Glomerular visceral epithelial cell (primary cell): ENCODE results near the gene TINAGL1.
A peak's percentile ranks its signal among the peaks of the same experiment; 100 is the strongest.

Source experiments
- DNase-seq: peaks from one replicate; pipeline ENCODE4 v3.0.0-alpha.2; 2016; ENCODE audit errors: extremely low spot score

The TINAGL1 gene

GRCh38 chr1:31568895-31569595 is 7.3 kb upstream of the TINAGL1 start:
- DNase-seq = no peak

- DNase-seq = no peak
Observed at GRCh38 chr1:31569596-31570173, 6.6 kb upstream of the TINAGL1 start.

GRCh38 chr1:31570228-31570627 is 6.1 kb upstream of the TINAGL1 start:
- DNase-seq = no peak

GRCh38 chr1:31570906-31571305 is 5.4 kb upstream of the TINAGL1 start:
- DNase-seq = no peak

DNA sequence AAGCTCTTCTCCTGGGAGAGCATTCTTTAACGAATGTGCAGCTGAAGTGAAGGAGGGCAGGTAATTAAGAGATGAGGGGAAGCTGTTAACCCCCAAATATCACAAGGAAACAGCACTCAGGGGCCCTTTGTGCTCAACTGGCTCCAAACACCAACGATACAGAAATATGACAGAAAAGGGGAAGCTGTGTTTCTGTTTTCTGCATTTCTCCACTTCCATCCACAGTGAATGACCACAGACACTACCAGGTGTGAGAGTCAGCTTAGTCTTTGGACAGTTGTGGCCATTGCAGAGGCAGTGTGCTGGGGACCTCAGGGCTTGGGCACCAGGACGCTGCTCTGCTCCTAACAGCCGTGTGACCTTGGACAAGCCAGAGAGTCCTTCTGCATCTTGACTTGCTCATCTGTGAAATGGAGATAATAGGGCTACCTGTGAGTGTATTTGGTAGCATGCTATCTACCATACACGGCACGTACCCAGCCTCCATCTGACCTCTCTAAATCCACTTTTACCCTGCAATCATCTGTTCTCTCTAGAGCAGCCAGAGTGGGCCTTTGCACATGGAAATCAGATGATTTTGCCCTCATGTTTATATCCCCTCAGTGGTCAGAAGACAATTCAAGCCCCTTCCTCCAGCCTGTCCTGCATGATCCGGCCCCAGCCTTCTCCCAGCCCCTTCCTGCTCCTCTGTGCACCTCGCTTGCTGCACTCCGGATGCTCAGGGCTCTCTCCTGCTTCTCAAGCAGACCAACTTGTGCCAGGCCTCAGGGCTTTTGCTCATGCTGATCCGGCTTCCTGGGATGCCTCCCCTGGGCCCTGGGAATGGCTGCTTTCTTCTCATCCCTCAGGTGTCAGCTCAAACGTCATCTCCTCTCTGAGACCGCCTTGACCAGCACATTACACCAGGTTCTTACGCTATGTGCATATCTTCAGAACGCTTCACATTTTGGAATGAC is 4.7 kb upstream of the TINAGL1 start:
- no peak for DNase-seq

DNA sequence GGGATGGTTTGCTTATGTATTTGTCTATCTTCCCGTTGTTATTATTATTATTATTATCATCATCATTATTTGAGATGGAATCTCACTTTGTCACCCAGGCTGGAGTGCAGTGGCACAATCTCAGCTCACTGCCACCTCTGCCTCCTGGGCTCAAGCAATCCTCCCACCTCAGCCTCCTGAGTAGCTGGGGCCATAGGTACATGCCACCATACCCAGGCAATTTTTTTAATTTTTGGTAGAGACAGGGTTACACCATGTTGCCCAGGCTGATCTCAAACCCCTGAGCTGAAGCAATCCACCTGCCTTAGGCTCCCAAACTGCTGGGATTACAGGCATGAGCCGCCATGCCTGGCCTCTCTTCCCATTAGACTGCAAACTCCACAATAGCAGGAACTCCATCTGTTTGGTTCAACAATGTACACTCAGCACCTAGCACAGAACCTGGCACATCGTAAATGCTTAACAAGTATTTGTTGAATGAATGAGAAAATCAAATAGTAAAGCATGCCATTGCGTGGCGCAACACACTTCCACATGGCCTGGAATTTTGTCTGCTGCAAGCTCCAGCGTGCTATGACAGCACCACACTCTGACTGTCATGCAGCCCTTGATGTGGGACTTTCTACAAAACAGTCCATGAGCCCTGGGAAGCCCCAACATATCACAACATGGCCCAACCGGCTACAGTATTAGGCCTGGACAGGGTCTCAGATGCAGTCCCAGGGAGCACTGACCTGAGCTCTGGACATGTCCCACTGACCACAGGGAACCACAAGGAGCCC is 3.8 kb upstream of the TINAGL1 start:
- DNase-seq = no peak

DNA sequence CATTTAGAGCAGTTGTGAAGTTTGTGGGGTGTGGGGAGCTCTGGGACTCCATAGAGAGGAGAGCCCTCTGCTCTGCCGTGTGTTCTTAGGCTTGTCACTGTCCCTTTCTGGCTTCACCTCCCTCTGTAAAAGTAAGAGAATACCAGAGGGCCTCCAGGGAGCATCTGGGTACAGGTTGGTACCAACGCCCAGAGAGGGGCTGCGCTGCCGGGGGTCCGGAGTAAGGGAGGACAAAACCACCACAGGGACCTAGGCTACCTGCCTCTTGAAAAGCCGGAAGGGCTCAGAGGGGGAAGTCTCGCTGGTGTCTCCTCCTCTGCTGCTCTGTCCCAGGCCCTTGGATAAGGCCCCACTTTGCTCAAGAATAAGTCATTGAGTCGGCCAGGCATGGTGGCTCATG is 3.1 kb upstream of the TINAGL1 start:
- no peak for DNase-seq

DNA sequence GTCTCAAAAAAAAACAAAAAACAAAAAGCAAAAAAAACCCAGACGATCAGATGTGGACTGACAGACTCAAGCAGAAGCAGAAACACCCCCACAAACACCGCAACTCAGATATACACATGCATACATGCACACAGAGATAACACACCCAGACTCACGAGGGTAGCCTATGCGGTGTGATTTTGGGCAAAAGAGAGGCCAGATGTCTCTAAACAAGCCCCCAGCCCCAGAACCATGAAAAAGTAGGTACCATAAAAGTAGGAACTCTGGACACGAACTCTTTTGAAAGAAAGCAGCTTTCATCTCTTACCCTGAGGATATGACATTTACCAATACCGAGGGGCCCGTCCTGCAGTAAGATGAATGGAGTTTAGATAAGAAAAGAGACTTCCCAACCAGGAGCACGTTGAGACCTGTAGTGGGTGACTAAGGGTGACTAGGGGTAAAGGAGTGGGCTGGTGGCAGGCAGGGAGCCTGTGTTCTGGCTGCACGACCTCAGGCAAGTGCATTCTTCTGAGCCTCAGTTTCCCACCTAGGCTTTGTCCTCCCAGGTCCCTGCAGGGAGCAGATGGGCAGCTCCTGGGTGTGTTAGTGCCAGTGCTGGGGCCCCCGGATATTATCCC is 1.5 kb upstream of the TINAGL1 start:
- no peak for DNase-seq

DNA sequence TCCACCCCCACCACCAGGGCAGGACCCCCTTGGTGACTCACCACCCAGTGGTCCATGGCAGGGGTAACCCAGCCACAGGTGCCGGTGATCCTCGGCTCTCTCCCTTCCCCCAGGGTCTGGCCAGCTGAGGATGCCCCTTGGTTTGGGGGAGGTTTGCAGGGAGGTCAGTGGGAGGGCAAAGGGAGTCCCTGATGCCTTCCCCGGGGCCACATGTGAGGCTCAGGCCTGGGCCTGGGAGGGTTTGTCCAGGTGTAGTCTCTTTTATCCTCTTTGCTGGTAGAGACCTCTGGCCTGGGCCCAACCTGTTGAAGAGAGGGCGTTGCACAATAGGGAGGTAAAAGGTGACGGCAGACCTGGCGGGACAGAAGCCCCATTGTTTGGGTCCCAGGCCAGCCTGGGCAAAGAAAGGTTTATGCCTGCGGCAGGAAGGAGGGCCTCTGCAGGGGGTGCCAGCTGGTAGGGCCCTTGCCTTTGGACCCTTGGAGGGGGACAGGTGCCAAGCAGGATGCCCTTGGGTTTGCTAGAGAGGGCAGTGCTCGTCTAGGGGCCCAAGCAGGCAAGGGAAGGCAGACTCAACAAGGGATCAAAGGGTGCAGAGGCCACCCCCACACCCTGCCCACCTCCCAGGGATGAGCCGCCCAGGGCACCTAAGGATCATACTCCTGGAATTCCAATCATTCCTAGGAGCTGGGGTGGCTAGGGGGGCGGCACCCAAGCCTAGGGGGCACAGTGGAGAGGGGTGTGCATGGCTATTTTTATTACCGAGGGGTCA is 760 bp upstream of the TINAGL1 start:
- DNase-seq = peak; percentile 73

GRCh38 chr1:31576743-31577455 is 584 bp downstream of the TINAGL1 start:
- no peak for DNase-seq

DNA sequence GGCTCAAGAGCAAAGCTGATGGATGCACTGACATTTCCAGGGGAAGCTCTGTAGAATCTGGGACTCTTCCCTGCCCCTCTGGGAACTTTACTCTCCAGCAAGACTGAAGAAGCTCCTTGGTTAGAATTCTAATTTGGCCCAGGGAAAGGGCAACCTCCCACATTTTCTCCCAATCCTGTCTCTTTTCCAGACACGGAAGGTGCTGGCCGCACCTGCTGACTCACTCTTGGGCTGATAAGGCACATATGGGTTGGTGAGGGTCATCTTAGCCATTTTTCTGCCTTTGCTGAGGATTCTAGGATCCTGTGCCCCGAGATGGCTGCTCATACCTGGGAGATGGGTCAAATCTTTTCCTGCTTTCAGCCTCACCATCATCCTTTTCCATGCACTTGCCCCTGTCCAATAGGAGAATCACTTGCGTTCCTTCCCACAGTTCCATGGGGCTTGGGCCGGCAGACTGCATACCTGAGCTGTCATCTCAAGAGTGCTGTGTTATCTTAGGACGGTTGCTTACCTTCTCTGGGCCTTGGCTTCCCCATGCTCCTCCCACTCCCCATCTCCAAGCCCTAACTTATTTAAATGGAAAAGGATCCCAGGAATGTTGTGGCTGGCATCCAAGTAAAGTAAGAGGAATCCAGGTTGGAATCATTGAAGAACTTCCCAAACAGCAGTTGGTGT is 1.3 kb downstream of the TINAGL1 start:
- peak; percentile 71 for DNase-seq

- DNase-seq = no peak
Observed at GRCh38 chr1:31579374-31579773, 3.1 kb downstream of the TINAGL1 start.

- no peak for DNase-seq
Observed at GRCh38 chr1:31580513-31580870, 4.2 kb downstream of the TINAGL1 start.

DNA sequence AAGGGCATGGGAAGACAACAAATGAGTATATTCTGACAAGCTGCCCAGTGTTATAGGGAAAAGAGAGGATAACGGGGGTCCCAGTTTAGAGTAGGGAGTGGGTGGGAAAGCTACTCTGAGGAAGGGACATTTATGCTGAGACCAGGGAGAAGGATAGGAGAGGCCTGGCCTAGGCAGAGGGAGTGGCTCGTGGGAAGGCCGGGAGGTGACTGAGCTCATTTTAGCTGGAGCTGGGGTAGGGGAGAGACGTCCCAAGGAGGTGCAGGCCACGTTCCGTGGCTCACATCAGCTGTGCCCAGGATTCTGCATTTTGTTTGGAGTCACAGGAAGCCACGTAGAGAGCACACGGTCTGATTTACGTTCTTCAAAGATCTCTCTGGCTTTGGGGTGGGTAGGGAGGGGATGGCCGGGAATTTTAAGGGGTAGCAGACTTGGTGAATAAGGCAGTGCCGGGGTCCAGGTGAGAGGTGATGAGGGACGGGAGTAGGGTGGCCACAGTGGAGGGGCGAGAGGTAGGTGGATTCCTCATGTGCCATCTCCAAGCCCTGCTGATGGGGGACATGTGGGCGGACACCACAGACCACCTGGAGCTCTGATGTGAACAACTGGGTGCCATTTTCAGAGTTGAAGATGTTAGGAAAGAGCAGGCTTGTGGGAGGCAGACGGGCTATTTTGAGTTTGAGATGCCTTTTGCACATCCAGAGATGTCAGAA is 4.7 kb downstream of the TINAGL1 start:
- no peak for DNase-seq

- DNase-seq = no peak
Observed at GRCh38 chr1:31581821-31582810, 5.8 kb downstream of the TINAGL1 start.

- no peak for DNase-seq
Observed at GRCh38 chr1:31583082-31583994, 7.0 kb downstream of the TINAGL1 start.
